T-helper 2 cell treated with Interferon-gamma antibody and Interleukin-4, amounts not matched to agents 5 μg/mL and 100 μg/mL, for 36 hours (primary cell): ENCODE results near the gene MBP.

Experiments used
- DNase-seq: peaks from one replicate; pipeline ENCODE4 v3.0.0; 2021; ENCODE audit warnings: low spot score
- H3K27ac Mint-ChIP-seq: one replicate; pipeline ENCODE4 v1.8.0; 2021; ENCODE audit warnings: mild to moderate bottlenecking, mixed read lengths
- H3K27me3 Mint-ChIP-seq: one replicate; pipeline ENCODE4 v1.8.0; 2021; ENCODE audit warnings: low read depth, mixed read lengths
- H3K36me3 Mint-ChIP-seq: one replicate; pipeline ENCODE4 v1.8.0; 2021; ENCODE audit warnings: low read depth, mixed read lengths
- H3K4me1 Mint-ChIP-seq: one replicate; pipeline ENCODE4 v1.8.0; 2021; ENCODE audit warnings: low read depth, mixed read lengths
- H3K4me3 Mint-ChIP-seq: one replicate; pipeline ENCODE4 v1.8.0; 2022; ENCODE audit warnings: mild to moderate bottlenecking, moderate library complexity, mixed read lengths
- H3K9me3 Mint-ChIP-seq: one replicate; pipeline ENCODE4 v1.8.0; 2021; ENCODE audit warnings: mixed read lengths

Gene MBP

DNA sequence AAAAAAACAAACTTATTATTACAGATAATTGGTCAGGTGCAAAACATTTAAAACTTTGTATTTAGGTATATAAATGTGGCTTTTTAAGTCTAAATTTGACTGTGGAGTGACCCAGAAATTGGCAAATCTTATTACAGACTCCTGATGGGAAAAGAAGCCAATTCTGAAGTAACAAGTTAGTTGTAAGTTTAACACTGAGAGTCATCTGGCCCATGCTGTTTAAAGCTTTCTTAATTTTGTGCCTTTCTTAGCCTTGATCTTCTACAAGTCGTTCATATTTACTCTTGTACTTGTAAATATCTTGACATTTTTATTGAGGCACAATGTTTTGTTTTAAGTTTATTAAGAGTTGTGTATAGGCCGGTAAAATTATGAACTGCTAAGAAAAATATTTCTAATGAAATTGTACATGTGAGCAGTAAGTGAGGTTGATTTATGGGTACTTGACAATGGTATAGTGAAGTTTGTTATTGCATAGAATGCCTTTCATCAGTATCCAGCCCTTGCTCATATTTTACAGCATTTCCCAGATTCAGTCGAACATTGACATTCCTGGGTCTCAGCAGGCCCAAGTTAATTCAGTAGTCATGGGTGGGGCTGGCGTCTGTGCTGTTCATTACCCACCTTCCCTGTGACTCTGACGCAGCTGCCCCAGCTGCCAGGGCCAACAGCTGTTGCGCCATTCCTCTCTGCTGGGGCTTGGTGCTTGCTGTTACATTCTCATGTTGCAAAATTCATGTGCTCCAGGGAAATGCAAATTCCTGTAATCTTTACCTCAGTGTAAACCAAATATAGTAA, 188.8 kb downstream of the MBP start:
- Mint-ChIP-seq H3K4me1 (peaks cover 19% of the 10 kb centered on the region), H3K27me3 (no peaks in the 10 kb centered on the region), H3K4me3 (no peak overlapping the region), H3K36me3 (peaks cover 45% of the 10 kb centered on the region), H3K27ac (no peak overlapping the region), H3K9me3 (peaks cover 7% of the 10 kb centered on the region)
- no peak for DNase-seq

DNA sequence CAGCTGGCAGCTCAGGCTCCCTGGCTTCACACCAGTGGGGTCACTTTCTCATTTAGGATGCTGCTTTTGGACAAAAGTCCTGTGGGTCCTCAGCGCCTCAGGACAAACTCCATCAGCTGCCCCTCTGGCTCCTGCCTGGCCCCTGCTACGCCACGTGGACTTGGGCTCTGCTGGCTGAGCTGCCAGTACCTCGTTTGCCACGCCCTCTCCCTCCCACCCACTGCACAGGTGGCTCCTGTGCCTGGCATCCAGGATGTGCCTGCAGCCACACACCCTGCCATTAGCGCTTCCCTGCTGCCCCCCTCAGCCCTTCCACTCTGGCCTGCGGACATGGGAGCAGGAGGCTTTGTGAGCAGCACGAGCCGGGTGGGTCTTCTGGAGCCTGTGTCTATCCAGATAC, 191.3 kb downstream of the MBP start:
- no peak overlapping the region for H3K27ac Mint-ChIP-seq
- H3K4me1 Mint-ChIP-seq = peaks cover 2% of the 10 kb centered on the region
- peaks cover 38% of the 10 kb centered on the region for H3K36me3 Mint-ChIP-seq
- H3K27me3 Mint-ChIP-seq = no peaks in the 10 kb centered on the region
- H3K9me3 Mint-ChIP-seq = peaks cover 6% of the 10 kb centered on the region
- no peak for DNase-seq
- no peak overlapping the region for H3K4me3 Mint-ChIP-seq

GRCh38 chr18:76938619-76939018, 194.0 kb downstream of the MBP start:
- Mint-ChIP-seq H3K36me3 (peaks cover 31% of the 10 kb centered on the region), H3K9me3 (no peaks in the 10 kb centered on the region), H3K4me3 (no peak overlapping the region), H3K27me3 (no peaks in the 10 kb centered on the region), H3K4me1 (no peaks in the 10 kb centered on the region), H3K27ac (no peak overlapping the region)
- DNase-seq = no peak

DNA sequence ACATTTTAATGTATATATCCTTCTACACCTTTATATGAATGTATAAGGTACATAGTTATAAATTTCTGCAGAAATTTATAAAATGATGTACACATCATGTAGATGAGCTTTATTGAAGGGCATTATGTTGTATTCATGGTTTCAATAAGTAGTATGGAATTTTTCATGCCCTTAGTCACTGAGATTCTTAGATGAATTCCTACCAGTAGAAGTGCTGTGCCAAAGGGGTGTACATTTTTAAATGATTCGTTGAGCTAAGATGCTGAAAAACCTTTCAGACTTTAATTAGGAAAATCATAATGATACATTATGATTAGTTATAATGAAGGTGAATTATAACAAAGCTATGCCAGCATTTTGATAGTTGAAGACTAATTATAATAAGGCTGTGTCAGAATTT, 195.0 kb downstream of the MBP start:
- H3K27me3 Mint-ChIP-seq = no peaks in the 10 kb centered on the region
- H3K9me3 Mint-ChIP-seq = no peaks in the 10 kb centered on the region
- H3K36me3 Mint-ChIP-seq = peaks cover 32% of the 10 kb centered on the region
- no peak overlapping the region for H3K4me3 Mint-ChIP-seq
- DNase-seq = no peak
- no peak overlapping the region for H3K27ac Mint-ChIP-seq
- H3K4me1 Mint-ChIP-seq = peaks cover 3% of the 10 kb centered on the region

DNA sequence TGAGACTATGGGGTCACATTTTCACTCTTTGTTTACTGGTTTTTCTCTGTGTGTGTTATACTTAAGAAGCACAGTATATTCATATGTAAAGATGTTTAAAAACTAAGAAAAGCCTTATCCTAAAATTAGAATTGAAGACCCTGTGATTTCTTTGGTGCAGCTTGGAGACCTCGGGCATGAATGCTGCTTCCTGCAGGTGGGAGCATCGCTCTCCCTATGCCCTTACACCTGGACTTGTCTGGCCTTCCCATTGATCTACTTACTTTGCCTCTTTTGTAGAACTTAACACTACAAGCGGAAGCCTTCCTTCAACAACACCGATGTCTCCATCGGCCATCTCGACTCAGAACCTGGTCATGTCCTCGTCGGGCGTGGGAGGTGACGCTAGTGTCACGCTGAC, 195.7 kb downstream of the MBP start:
- Mint-ChIP-seq H3K4me1 (peaks cover 10% of the 10 kb centered on the region), H3K27ac (no peak overlapping the region), H3K36me3 (peaks cover 37% of the 10 kb centered on the region), H3K9me3 (no peaks in the 10 kb centered on the region), H3K27me3 (no peaks in the 10 kb centered on the region), H3K4me3 (no peak overlapping the region)
- DNase-seq = no peak

DNA sequence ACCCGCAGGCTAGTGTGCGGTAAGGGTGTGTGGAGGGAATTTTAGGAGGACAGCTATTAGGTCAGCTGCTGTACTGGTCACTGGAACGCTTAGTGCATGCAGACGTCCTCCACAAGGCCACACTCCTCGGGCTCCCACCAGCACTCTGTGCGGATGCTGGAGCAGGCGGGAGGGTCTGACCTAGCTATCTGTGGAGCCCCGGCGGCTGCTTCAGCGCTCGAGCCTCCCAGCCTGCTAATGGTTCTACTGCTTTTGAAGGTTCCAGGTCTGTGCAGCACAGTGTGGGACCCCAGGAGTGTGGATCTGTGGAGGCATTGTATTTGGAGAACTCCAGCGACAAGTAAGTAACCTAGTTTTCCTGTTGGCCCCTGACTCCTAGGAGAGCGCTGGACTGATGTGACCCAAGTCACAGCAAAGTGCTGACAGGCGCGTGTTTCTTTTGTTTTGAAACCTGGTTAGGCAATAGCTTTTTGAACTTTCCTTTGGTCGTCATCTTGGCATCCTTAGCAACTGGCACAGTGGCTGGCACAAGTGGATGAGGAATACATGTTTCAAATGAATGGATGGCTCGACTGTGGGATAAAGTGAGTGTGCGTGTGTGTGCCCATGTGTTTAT, 196.8 kb downstream of the MBP start:
- peaks cover 39% of the 10 kb centered on the region for H3K36me3 Mint-ChIP-seq

GRCh38 chr18:76932026-76932819, 200.4 kb downstream of the MBP start:
- H3K4me3 Mint-ChIP-seq = peak overlapping the region; percentile 63

More for the DNA sequence above, 196.8 kb downstream of the MBP start:
- Mint-ChIP-seq H3K4me1 (peaks cover 13% of the 10 kb centered on the region), H3K9me3 (no peaks in the 10 kb centered on the region), H3K27me3 (no peaks in the 10 kb centered on the region), H3K27ac (no peak overlapping the region), H3K4me3 (no peak overlapping the region)
- DNase-seq = no peak

GRCh38 chr18:76931171-76931570, 201.4 kb downstream of the MBP start:
- Mint-ChIP-seq H3K4me1 (peaks cover 20% of the 10 kb centered on the region), H3K36me3 (peaks cover 38% of the 10 kb centered on the region), H3K4me3 (no peak overlapping the region), H3K27me3 (no peaks in the 10 kb centered on the region), H3K9me3 (no peaks in the 10 kb centered on the region), H3K27ac (no peak overlapping the region)
- no peak for DNase-seq

More at GRCh38 chr18:76932026-76932819, 200.4 kb downstream of the MBP start:
- H3K4me1 Mint-ChIP-seq = peaks cover 18% of the 10 kb centered on the region
- H3K9me3 Mint-ChIP-seq = no peaks in the 10 kb centered on the region
- no peaks in the 10 kb centered on the region for H3K27me3 Mint-ChIP-seq
- DNase-seq = peak; percentile 60
- peak overlapping the region; percentile 89 for H3K27ac Mint-ChIP-seq
- peaks cover 42% of the 10 kb centered on the region for H3K36me3 Mint-ChIP-seq
